K562 (cell line): ENCODE measurements around the gene CASKIN1. TPM values are rescaled to one million over a fixed set of nuclear protein-coding genes. Genes with fewer than 3 reads are reported as not detected.

ENCODE experiments used
- CREM ChIP-seq: IDR thresholded peaks from 2 replicates; pipeline ENCODE4 v1.6.1; 2014; ENCODE audit warnings: antibody characterized with exemption, low read depth
- FUS ChIP-seq: fragments of 200-400 bp; formaldehyde crosslinking; optimal IDR thresholded peaks from 2 replicates; pipeline ENCODE3; 2017; ENCODE audit warnings: low read depth, low read length
- HMGN3 ChIP-seq: IDR thresholded peaks from 2 replicates; pipeline ENCODE4 v1.6.1; 2011; ENCODE audit warnings: borderline replicate concordance, low read depth, mild to moderate bottlenecking, mixed read lengths, low read length; ENCODE audit not compliant: insufficient read length; ENCODE audit errors: extremely low read depth
- MYNN ChIP-seq, 2 experiments: sonication (generic); formaldehyde crosslinking in 1 of 2; IDR thresholded peaks; 2 replicates each; pipeline versions ENCODE4 v1.5.0 to v1.6.1; 2016 to 2020; ENCODE audit warnings: antibody characterized with exemption in 1 of 2, missing genetic modification reagents in 1 of 2
- NCOA2 ChIP-seq, 2 experiments: fragments of 450-650 bp; IDR thresholded peaks; 2 replicates each; pipeline ENCODE4 v1.6.1; 2018; ENCODE audit warnings: mild to moderate bottlenecking in 2 of 2, moderate library complexity in 1 of 2; ENCODE audit not compliant: partially characterized antibody in 2 of 2
- NFE2 ChIP-seq: IDR thresholded peaks from 2 replicates; pipeline ENCODE4 v1.6.1; 2014; ENCODE audit warnings: antibody characterized with exemption, low read depth
- PCBP1 ChIP-seq: fragments of 200-400 bp; formaldehyde crosslinking; IDR thresholded peaks from 2 replicates; pipeline ENCODE4 v1.6.1; 2018; ENCODE audit warnings: mild to moderate bottlenecking, low read depth, low read length; ENCODE audit not compliant: poor library complexity, severe bottlenecking
- RBFOX2 ChIP-seq: fragments of 200-400 bp; formaldehyde crosslinking; IDR thresholded peaks from 2 replicates; pipeline ENCODE4 v1.6.1; 2017; ENCODE audit warnings: low read depth, mild to moderate bottlenecking, low read length, moderate library complexity
- RBM22 ChIP-seq: fragments of 200-400 bp; formaldehyde crosslinking; IDR thresholded peaks from 2 replicates; pipeline ENCODE4 v1.6.1; 2018; ENCODE audit warnings: low read length, low read depth; ENCODE audit not compliant: poor library complexity, severe bottlenecking
- SRSF7 ChIP-seq: fragments of 200-400 bp; formaldehyde crosslinking; optimal IDR thresholded peaks from 2 replicates; pipeline ENCODE3; 2017; ENCODE audit warnings: mild to moderate bottlenecking, low read depth, low read length
- SUPT5H ChIP-seq: fragments of 450-650 bp; IDR thresholded peaks from 2 replicates; pipeline ENCODE4 v1.6.1; 2016
- ZBTB12 ChIP-seq: fragments of 250-450 bp; sonication (Bioruptor Pico); IDR thresholded peaks from 2 replicates; pipeline ENCODE4 v1.4.0; 2020
- ZNF311 ChIP-seq: fragments of 250-450 bp; sonication (Bioruptor Pico); IDR thresholded peaks from 2 replicates; pipeline ENCODE4 v1.4.0; 2020; ENCODE audit warnings: mild to moderate bottlenecking, moderate library complexity
- ZNF518B ChIP-seq: fragments of 250-450 bp; sonication (Bioruptor Pico); IDR thresholded peaks from 2 replicates; pipeline ENCODE4 v1.5.0; 2021; ENCODE audit warnings: mild to moderate bottlenecking, moderate library complexity
- polyA plus RNA-seq, 8 experiments: library from polyadenylated mRNA; depleted of rRNA in 4 of 8; stranded (reverse) in 5 of 8; unstranded in 3 of 8; fragments of >200 nt; fragmentation: Nextera tagmentation in 2 of 8; fragmentation: Illumina TruSeq in 1 of 8; extraction: Ambion mirVana in 2 of 8; extraction: Trizol in 1 of 8; gene quantifications; 2 replicates each; pipeline versions ENCODE4 v1.2.1 to v1.2.3, GENCODE V29; 2011 to 2014; ENCODE audit warnings: inconsistent platforms in 1 of 8, missing spikeins in 1 of 8
- total RNA-seq, 7 experiments: library from RNA; depleted of rRNA in 6 of 7; stranded (reverse); fragments of >200 nt in 6 of 7; fragmentation: Illumina TruSeq in 2 of 7; extraction: Trizol in 2 of 7; gene quantifications; 2 replicates each; pipeline versions ENCODE4 v1.2.1 to v1.2.3, GENCODE V29; 2011 to 2021; ENCODE audit warnings: low replicate concordance in 1 of 7

CASKIN1 gene
- total and polyA plus RNA-seq, 9 of the 15 experiments (the other 6 are each of a cell fraction or from before 2014, with no cell fraction given): 0.15 to 4.5 (median 1.5) TPM; not detected in 2

- TF ChIP-seq RBM22: peak; percentile 85
- no peak for TF ChIP-seq CREM
- no peak for TF ChIP-seq NFE2
- 0 out of 2 replicates have a peak, but pooled peaks have one; percentile 26 for TF ChIP-seq RBFOX2
- peak; percentile 58 for TF ChIP-seq HMGN3
- TF ChIP-seq ZBTB12 (CRISPR knock-in tag): no peak
- peak; percentile 53 for TF ChIP-seq PCBP1
- TF ChIP-seq SUPT5H: 0 out of 2 replicates have a peak, but pooled peaks have one; percentile 21
- no peak for TF ChIP-seq ZNF311
- TF ChIP-seq FUS: peak; percentile 31
- TF ChIP-seq ZNF518B (CRISPR knock-in tag): no peak
- no peak for TF ChIP-seq NCOA2 (IDR thresholded peaks at IDR 0.05; ENCODE audit: partially characterized antibody in 2 of 2)
- no peak for TF ChIP-seq SRSF7
- peak; percentile 28; the same call in 1 of the 2 replicates for TF ChIP-seq MYNN (IDR thresholded peaks at IDR 0.05)
- TF ChIP-seq MYNN (CRISPR knock-in tag; IDR thresholded peaks at IDR 0.05): no peak
Measured at GRCh38 chr16:2237493-2238149, 41.2 kb upstream of the CASKIN1 start (continued).
